Upper lobe of left lung (tissue), 4 donors: ENCODE measurements around the gene APMAP.

Experiments
- EP300 ChIP-seq, 4 donors: sonication (generic); formaldehyde crosslinking; IDR thresholded peaks; one replicate each; pipeline ENCODE4 v1.5.1; 2017; ENCODE audit warnings: antibody characterized with exemption in 4 of 4, control low read depth in 2 of 4
- POLR2A ChIP-seq, 4 donors: fragments of 450-650 bp; IDR thresholded peaks; one replicate each; pipeline ENCODE4 v1.5.1; 2016 to 2017; ENCODE audit warnings: antibody characterized with exemption in 4 of 4, mild to moderate bottlenecking in 2 of 4
- POLR2AphosphoS5 ChIP-seq, 2 donors: sonication (generic); formaldehyde crosslinking; IDR thresholded peaks; one replicate each; pipeline ENCODE4 v1.5.1; 2017; ENCODE audit warnings: antibody characterized with exemption in 2 of 2
- TF ChIP-seq, protein P1 (sequence below), 6 experiments: fragments of 450-650 bp in 4 of 6; fragments of 200-600 bp in 2 of 6; sonication (generic) in 2 of 6; IDR thresholded peaks; one replicate each; pipeline ENCODE4 v1.5.1; 2016 to 2019; ENCODE audit warnings: antibody characterized with exemption in 6 of 6

DNA sequence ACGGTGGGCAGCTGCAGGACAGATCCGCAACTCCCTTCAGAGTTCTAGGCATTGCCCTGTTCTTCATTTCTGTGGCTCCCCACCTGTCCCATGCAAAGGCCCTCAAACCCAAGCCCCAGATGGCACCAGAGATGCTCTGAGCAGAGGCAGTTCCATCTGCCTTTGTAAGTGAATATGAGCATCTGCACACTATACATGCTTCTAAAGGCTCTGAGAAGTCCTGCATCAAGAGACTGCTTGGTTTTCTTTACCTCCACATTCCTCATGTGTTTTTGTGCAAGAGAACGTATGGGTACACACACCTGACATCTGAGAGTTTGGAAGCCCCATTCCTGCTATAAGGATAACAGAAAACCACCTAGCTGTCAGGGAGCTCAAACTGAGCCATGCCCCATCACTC lies 57.8 kb downstream of the APMAP start:
- TF ChIP-seq, protein P1, sequence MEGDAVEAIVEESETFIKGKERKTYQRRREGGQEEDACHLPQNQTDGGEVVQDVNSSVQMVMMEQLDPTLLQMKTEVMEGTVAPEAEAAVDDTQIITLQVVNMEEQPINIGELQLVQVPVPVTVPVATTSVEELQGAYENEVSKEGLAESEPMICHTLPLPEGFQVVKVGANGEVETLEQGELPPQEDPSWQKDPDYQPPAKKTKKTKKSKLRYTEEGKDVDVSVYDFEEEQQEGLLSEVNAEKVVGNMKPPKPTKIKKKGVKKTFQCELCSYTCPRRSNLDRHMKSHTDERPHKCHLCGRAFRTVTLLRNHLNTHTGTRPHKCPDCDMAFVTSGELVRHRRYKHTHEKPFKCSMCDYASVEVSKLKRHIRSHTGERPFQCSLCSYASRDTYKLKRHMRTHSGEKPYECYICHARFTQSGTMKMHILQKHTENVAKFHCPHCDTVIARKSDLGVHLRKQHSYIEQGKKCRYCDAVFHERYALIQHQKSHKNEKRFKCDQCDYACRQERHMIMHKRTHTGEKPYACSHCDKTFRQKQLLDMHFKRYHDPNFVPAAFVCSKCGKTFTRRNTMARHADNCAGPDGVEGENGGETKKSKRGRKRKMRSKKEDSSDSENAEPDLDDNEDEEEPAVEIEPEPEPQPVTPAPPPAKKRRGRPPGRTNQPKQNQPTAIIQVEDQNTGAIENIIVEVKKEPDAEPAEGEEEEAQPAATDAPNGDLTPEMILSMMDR (IDR thresholded peaks at IDR 0.05) = no peak
- no peak for TF ChIP-seq POLR2AphosphoS5 (IDR thresholded peaks at IDR 0.05)
- TF ChIP-seq POLR2A (IDR thresholded peaks at IDR 0.05) = no peak
- no peak for TF ChIP-seq EP300 (IDR thresholded peaks at IDR 0.05)
